Tracheal epithelial cell (primary cell): Measurements from ENCODE around the gene ZNF836. TPM values are rescaled to one million over a fixed set of nuclear protein-coding genes. Genes with fewer than 3 reads are reported as not detected.

Experiments used
- total RNA-seq: library from RNA; depleted of rRNA; stranded (reverse); fragments of >200 nt; gene quantifications from 2 replicates; pipeline ENCODE4 v1.2.1, GENCODE V29; 2014

The ZNF836 gene
- total RNA-seq, result 4.3 and 6.3 TPM in 2 replicates

DNA sequence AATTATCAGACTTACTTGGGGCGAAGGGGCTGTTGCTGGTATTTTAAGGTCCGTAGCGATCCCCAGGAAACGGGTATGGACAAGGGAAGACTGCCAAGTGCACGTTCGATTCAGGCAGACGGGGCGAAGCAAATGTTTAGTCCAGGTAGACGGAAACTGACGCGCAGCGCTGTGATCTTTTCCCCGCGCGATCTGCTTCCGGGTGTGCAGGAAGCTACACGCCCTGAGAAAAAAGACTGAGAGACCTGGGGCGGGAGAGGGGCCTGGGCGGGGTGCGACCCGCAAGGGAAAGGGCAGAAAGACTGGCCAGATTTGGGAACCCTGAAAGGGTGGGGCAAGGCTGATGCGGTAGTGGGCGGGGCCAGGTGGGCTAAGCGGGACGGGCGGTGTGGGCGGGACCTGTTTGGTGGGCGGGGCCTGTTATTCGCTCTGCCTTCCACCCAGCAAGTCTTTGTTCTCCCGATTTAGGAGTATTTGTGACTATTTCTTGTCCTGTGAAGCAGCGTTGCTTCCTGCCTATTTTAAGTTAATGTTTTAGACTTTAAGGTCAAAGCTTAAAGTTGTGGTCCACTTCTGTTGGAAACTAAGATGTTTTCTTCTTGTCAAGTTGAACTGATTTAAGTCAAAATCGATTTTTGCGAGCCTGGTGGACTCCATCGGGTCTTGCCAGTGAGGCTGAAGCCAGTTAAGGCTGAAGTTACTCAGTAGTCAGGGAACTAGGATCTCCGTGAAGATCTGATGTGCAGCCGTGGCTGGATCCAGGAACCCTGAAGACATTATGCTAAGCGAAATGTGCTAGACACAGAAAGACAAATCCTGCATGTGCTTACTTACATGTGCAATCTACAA lies at the start of gene ZNF836:
TSS of gene ZNF836 (minus strand) at position 301 of the 849 bp plus-strand sequence. CDS start 3,549 bp downstream, outside the sequence.

DNA sequence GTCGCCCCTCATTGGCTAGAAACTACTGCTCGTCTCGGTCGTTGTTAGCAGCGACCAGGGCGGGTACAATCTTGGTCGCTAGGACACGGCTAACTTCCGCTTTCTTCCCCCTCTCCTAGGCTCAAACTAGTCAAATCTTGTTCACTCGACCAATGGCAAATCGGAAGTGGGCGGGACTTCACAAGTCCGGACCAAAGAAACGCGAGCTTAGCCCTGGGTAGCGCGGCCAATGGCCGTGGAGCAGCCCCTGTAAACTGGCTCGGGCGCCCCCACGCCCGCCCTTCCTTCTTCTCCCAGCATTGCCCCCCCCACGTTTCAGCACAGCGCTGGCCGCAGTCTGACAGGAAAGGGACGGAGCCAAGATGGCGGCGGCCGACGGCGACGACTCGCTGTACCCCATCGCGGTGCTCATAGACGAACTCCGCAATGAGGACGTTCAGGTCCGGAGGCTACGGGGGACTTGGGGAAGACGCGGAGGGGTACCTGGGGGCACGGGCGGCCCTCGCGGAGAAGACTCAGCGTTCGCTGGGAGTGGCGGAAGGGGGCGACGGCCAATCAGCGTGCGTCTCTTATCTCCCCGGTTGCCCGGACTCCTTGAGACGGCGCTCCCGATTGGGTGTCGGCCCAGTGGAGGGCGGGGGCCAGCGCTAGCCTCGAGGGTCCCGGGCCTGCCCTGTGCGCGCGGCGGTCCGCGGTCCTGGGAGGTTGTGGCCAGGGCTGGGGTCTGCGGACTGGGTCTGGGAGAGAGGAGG lies 18.5 kb upstream of the ZNF836 start, which contains the start of gene PPP2R1A:
TSS of gene PPP2R1A (plus strand) at position 318 of the 752 bp plus-strand sequence. CDS start at position 363, 45 bp downstream.

DNA sequence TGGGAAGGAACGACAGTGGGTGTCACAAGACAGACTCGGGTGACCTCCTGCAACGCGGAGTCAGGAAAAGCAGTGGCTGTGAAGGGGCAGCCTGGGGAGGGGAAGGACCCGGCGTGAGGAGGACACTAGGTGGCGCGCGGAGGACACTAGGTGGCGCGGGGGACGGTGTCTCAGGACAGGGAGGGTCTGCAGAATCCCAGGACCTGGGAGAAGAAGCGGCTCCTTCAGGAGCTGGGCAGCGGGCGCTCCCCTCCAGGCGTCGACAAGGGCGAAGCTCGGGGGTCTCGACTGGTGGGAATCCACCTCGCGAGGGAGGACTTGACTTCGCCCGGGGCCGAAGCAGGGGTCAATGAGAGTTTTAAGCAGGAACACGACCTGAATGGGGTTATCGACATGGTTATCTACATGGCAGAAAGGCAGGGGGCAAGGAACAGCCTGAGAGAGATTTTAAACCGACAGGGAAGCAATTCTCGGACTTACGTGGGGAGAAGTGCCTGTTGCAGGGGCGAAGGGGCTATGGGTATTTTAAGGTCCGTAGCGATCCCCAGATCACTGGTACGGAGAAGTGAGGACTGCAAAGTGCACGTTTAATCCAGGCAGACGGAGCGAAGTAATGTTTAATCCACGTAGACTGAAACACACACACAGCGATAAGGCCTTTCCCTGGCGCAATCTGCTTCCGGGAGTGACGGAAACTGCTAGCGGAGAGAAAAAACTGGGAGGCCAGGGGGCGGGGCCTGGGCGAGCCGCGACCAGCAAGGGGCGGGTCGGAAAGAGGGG lies 32.0 kb downstream of the ZNF836 start, which contains the start of gene ZNF616:
TSS of gene ZNF616 (minus strand) at position 687 of the 780 bp plus-strand sequence. CDS start 9,426 bp downstream, outside the sequence.

Other genes with a start within 250 kb of the ZNF836 start
- 5.8 and 6.7 TPM in 2 replicates for gene ZNF613, start 244.1 kb downstream of the ZNF836 start, total RNA-seq
- 5.3 and 8.9 TPM in 2 replicates for gene ZNF350, start 184.8 kb downstream of the ZNF836 start, total RNA-seq
- gene ZNF615, start 163.4 kb downstream of the ZNF836 start, total RNA-seq, result 9.6 and 10.4 TPM in 2 replicates
- 8.2 and 9.0 TPM in 2 replicates for gene ZNF614, start 143.2 kb downstream of the ZNF836 start, total RNA-seq
- gene ZNF432, start 122.8 kb downstream of the ZNF836 start, total RNA-seq, result 7.0 and 8.1 TPM in 2 replicates
- 32.4 and 34.7 TPM in 2 replicates for gene ZNF841, start 75.9 kb downstream of the ZNF836 start, total RNA-seq
- 7.5 and 15.3 TPM in 2 replicates for gene ZNF616, start 31.7 kb downstream of the ZNF836 start, total RNA-seq
- gene PPP2R1A, start 18.4 kb upstream of the ZNF836 start, total RNA-seq, result 175 and 233 TPM in 2 replicates
- 10.6 and 16.8 TPM in 2 replicates for gene ZNF766, start 98.0 kb upstream of the ZNF836 start, total RNA-seq
- 2.2 and 3.8 TPM in 2 replicates for gene ZNF480, start 125.5 kb upstream of the ZNF836 start, total RNA-seq
- 1.5 and 2.2 TPM in 2 replicates for gene ZNF610, start 164.6 kb upstream of the ZNF836 start, total RNA-seq
- 25.4 and 26.3 TPM in 2 replicates for gene ZNF880, start 198.3 kb upstream of the ZNF836 start, total RNA-seq
- 7.0 and 18.8 TPM in 2 replicates for gene ZNF528, start 226.2 kb upstream of the ZNF836 start, total RNA-seq